Trophoblast cell (in vitro differentiated cells and primary cell): ENCODE data around the gene MFSD2B.
A peak's percentile ranks its signal among the peaks of the same experiment; 100 is the strongest.
"Not testable (repeated sequence)": the region's sequence is repeated elsewhere in the genome, so short reads cannot be mapped to it uniquely, and the experiment has no call there.

Experiments used
- DNase-seq, 2 donors: peaks; one replicate each; pipeline ENCODE4 v3.0.0-alpha.2; 2016
- H2AFZ ChIP-seq: 2 replicates; pipeline ENCODE4 v1.6.1; 2013; ENCODE audit warnings: low read length, moderate library complexity, mild to moderate bottlenecking; ENCODE audit not compliant: insufficient read depth, poor library complexity
- H2AK5ac ChIP-seq: 2 replicates; pipeline ENCODE4 v1.6.1; 2013; ENCODE audit warnings: mild to moderate bottlenecking, low read length
- H2BK120ac ChIP-seq: 2 replicates; pipeline ENCODE4 v1.6.1; 2013; ENCODE audit warnings: low read length, mild to moderate bottlenecking, moderate library complexity; ENCODE audit not compliant: insufficient read depth, poor library complexity
- H2BK12ac ChIP-seq: 2 replicates; pipeline ENCODE4 v1.6.1; 2013; ENCODE audit warnings: mild to moderate bottlenecking, low read length, moderate library complexity
- H2BK5ac ChIP-seq: 2 replicates; pipeline ENCODE4 v1.6.1; 2013; ENCODE audit warnings: low read length, low read depth, moderate library complexity, mild to moderate bottlenecking; ENCODE audit not compliant: poor library complexity
- H3K14ac ChIP-seq: 2 replicates; pipeline ENCODE4 v1.6.1; 2013; ENCODE audit warnings: mild to moderate bottlenecking, low read length
- H3K18ac ChIP-seq: 2 replicates; pipeline ENCODE4 v1.6.1; 2013; ENCODE audit warnings: mild to moderate bottlenecking, low read length
- H3K23ac ChIP-seq: 2 replicates; pipeline ENCODE4 v1.6.1; 2013; ENCODE audit warnings: low read length
- H3K27ac ChIP-seq: 2 replicates; pipeline ENCODE4 v1.5.1; 2013; ENCODE audit warnings: low read depth, mild to moderate bottlenecking, inconsistent platforms, low read length, moderate library complexity
- H3K27me3 ChIP-seq: 2 replicates; pipeline ENCODE4 v1.6.1; 2013; ENCODE audit warnings: inconsistent platforms, mild to moderate bottlenecking, low read length, moderate library complexity; ENCODE audit not compliant: insufficient read depth
- H3K36me3 ChIP-seq, 2 experiments: 1 replicate in 1 of 2; 2 replicates in 1 of 2; pipeline ENCODE4 v1.6.1; 2013; ENCODE audit warnings: low read length in 2 of 2, mild to moderate bottlenecking in 2 of 2, moderate library complexity in 1 of 2; ENCODE audit not compliant: insufficient read depth in 2 of 2, control insufficient read depth in 1 of 2
- H3K4ac ChIP-seq: 2 replicates; pipeline ENCODE4 v1.6.1; 2013; ENCODE audit warnings: low read depth, mild to moderate bottlenecking, low read length, moderate library complexity
- H3K4me1 ChIP-seq, 2 experiments: 1 replicate in 1 of 2; 2 replicates in 1 of 2; pipeline ENCODE4 v1.6.1; 2013; ENCODE audit warnings: low read length in 2 of 2, mild to moderate bottlenecking in 2 of 2, moderate library complexity in 1 of 2; ENCODE audit not compliant: insufficient read depth in 2 of 2, control insufficient read depth in 1 of 2
- H3K4me2 ChIP-seq: 2 replicates; pipeline ENCODE4 v1.6.1; 2013; ENCODE audit warnings: inconsistent platforms, mild to moderate bottlenecking, low read length, moderate library complexity
- H3K4me3 ChIP-seq: 2 replicates; pipeline ENCODE4 v1.5.1; 2013; ENCODE audit warnings: mild to moderate bottlenecking, low read depth, low read length, inconsistent platforms
- H3K79me1 ChIP-seq: one replicate; pipeline ENCODE4 v1.6.1; 2013; ENCODE audit warnings: low read length
- H3K79me2 ChIP-seq: 2 replicates; pipeline ENCODE4 v1.6.1; 2013; ENCODE audit warnings: low read length, mild to moderate bottlenecking; ENCODE audit not compliant: control insufficient read depth, insufficient read depth, poor library complexity
- H3K9ac ChIP-seq: 2 replicates; pipeline ENCODE4 v1.6.1; 2013; ENCODE audit warnings: mild to moderate bottlenecking, low read length
- H3K9me3 ChIP-seq: 2 replicates; pipeline ENCODE4 v1.6.1; 2013; ENCODE audit warnings: low read depth, mild to moderate bottlenecking, control low read depth, inconsistent platforms, low read length; ENCODE audit not compliant: insufficient read depth
- H4K12ac ChIP-seq: 2 replicates; pipeline ENCODE4 v1.6.1; 2013; ENCODE audit warnings: low read depth, mild to moderate bottlenecking, low read length, moderate library complexity
- H4K8ac ChIP-seq: 2 replicates; pipeline ENCODE4 v1.6.1; 2013; ENCODE audit warnings: low read depth, mild to moderate bottlenecking, low read length, moderate library complexity
- H4K91ac ChIP-seq: one replicate; pipeline ENCODE4 v1.6.1; 2013; ENCODE audit warnings: low read depth, mild to moderate bottlenecking, low read length, moderate library complexity
- WGBS: extraction: QIAGEN DNeasy Blood & Tissue Kit; methylation state at CpG from one replicate; pipeline ENCODE4 v1.1.7; 2013; ENCODE audit warnings: missing lambda C conversion rate; ENCODE audit not compliant: insufficient read length, insufficient coverage; ENCODE audit errors: extremely low coverage; 5-methylcytosine and 5-hydroxymethylcytosine counted together

The MFSD2B gene

DNA sequence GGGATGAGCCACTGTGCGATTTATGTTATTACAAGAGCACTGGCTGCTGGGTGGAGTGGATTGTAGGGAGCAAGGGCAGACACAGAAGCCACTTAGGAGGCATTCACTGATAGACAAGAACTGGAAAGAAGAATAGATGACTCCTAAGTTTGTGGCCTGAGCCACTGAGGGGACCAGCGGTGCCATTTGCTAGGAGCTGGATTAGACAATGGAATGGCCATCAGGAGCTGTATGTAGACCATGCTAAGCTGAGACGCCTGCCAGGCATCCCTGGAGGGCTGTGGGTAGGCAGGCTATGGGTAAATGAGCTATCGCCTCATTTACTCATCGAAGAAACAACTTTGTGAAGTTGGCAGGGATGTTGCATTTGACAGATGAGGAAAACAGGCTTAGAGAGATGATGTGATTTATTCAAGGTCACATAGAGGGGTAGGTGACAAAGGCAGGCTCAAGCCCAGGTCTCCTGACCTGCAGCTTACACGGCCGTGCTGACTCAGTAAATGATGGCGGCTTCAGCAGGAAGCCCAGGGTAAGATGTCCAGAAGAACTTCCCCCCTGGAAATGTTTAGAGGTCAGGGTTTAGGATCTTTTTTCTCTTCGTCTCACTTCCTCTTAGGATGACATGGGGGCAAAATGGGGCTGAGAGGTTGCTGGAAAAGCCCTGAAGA lies 2.8 kb downstream of the MFSD2B start:
- Histone ChIP-seq H3K4me3 (no peak overlapping the region), H4K91ac (no peak overlapping the region), H3K14ac (no peak overlapping the region), H2BK12ac (no peak overlapping the region), H3K23ac (no peak overlapping the region), H3K36me3 (no peaks in the 10 kb centered on the region), H3K18ac (no peak overlapping the region), H3K4me2 (no peak overlapping the region), H3K27ac (no peak overlapping the region), H3K4me1 (peaks cover 22 to 29% of the 10 kb centered on the region in 2 experiments), H3K9ac (no peak overlapping the region), H3K9me3 (peaks cover 2% of the 10 kb centered on the region), H4K8ac (no peak overlapping the region), H3K79me1 (peaks cover 15% of the 10 kb centered on the region), H3K27me3 (peaks cover 15% of the 10 kb centered on the region), H2BK5ac (no peak overlapping the region), H3K4ac (no peak overlapping the region), H3K79me2 (peaks cover 6% of the 10 kb centered on the region), H4K12ac (no peak overlapping the region), H2AFZ (no peak overlapping the region), H2BK120ac (no peak overlapping the region), H2AK5ac (peak overlapping the region; percentile 2)
- WGBS = no CpG with 5 or more reads among the region's 9 CpGs
- no peak for DNase-seq

DNA sequence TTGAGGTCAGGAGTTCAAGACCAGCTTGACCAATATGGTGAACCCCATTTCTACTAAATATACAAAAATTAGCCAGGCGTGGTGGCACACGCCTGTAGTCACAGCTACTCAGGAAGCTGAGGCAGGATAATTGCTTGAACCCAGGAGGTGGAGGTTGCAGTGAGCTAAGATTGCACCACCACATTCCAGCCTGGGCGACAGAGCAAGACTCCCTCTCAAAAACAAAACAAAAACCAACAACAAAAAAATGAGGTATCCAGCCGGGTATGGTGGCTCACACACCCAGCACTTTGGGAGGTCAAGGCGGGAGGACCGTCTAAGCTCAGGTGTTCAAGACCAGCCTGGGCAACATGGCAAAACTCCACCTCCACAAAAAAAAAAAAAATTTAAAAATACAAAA lies 5.0 kb downstream of the MFSD2B start:
- peaks cover 15% of the 10 kb centered on the region for H3K79me1 ChIP-seq
- no CpG with 5 or more reads among the region's 6 CpGs for WGBS
- H3K4me1 ChIP-seq = peaks cover 16 to 24% of the 10 kb centered on the region in 2 experiments

DNA sequence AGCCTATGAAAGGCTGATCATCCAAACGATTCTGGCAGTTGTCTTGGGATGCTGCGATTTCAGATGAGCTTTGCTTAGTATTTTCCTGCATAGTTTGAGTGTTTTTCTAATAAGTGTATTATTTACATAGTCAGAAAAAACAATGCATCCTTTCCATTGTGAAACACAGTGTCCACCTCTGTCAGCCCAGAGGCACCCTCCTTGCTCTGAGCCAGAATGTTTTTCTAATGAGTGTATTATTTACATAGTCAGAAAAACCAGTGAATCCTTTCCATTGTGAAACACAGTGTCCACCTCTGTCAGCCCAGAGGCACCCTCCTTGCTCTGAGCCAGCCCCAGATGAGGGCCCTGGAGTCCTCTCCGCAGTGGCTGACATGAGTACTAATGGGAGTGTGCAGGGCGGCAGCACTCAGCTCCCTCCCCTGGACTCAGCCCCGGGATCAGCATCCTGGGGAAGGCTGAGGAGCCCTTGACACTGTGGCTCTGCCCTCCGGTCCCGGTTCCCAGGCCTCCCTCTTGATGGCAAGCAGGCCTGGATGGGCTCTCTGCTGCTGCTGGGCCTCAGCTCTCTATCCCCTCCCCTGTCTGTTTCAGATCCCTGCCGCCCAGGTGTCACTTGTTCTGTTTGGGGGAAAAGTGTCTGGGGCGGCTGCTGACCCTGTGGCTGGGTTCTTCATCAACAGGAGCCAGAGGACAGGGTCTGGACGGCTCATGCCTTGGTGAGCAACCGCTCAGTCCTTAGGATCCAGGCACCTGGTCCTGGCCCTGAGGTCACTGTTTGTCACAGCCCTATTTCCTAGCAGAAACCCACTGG lies 5.9 kb downstream of the MFSD2B start:
- H3K18ac ChIP-seq = no peak overlapping the region
- H3K4me3 ChIP-seq = no peak overlapping the region
- no peak overlapping the region for H2AK5ac ChIP-seq
- DNase-seq = peak; percentile 93
- no peak overlapping the region for H2BK120ac ChIP-seq
- no peaks in the 10 kb centered on the region for H3K9me3 ChIP-seq
- H4K91ac ChIP-seq = peak overlapping the region; percentile 71
- H3K27ac ChIP-seq = peak overlapping the region; percentile 12
- H3K23ac ChIP-seq = no peak overlapping the region
- no peak overlapping the region for H4K8ac ChIP-seq
- peak overlapping the region; percentile 8 for H2BK12ac ChIP-seq
- no peak overlapping the region for H2AFZ ChIP-seq
- no peaks in the 10 kb centered on the region for H3K36me3 ChIP-seq
- H3K9ac ChIP-seq = no peak overlapping the region
- H3K4me1 ChIP-seq = peaks cover 13 to 21% of the 10 kb centered on the region in 2 experiments
- no peak overlapping the region for H3K4me2 ChIP-seq
- H3K4ac ChIP-seq = no peak overlapping the region
- peaks cover 15% of the 10 kb centered on the region for H3K79me1 ChIP-seq
- peaks cover 6% of the 10 kb centered on the region for H3K79me2 ChIP-seq
- no peak overlapping the region for H3K14ac ChIP-seq
- no peaks in the 10 kb centered on the region for H3K27me3 ChIP-seq
- H4K12ac ChIP-seq = no peak overlapping the region
- WGBS = no CpG with 5 or more reads among the region's 11 CpGs
- H2BK5ac ChIP-seq = peak overlapping the region; percentile 6

More for the DNA sequence above, 5.0 kb downstream of the MFSD2B start:
- H2BK120ac ChIP-seq, H4K12ac ChIP-seq, H3K36me3 ChIP-seq, H3K9ac ChIP-seq, H3K27me3 ChIP-seq, H3K4me3 ChIP-seq, H4K8ac ChIP-seq, H2AFZ ChIP-seq, H3K79me2 ChIP-seq, H3K4ac ChIP-seq, H3K27ac ChIP-seq, H3K23ac ChIP-seq, H2AK5ac ChIP-seq, H3K9me3 ChIP-seq, H3K4me2 ChIP-seq, H2BK5ac ChIP-seq, H3K14ac ChIP-seq, H3K18ac ChIP-seq: not testable (repeated sequence)
- peak overlapping the region; percentile 2 for H4K91ac ChIP-seq
- H2BK12ac ChIP-seq = peak overlapping the region; percentile 20
- peak; percentile 55 to 74 for DNase-seq

DNA sequence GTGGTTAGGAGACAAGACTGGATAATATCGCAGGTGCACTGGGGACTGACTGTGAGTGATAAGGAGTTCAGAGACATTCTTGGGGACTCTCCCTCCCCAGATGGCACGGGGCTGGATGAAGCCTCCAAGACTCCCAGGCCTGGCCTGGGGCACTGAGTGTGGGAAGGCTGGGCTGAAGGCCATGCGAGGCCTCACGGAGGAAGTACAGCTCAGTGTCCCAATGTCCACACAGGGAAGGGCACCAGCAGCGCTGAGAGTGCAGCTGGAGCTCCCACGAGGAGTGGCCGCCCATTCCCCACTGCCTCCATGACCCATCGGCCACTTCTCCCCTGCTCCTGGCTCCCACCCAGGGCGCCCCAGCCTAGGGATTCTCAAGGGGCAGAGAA lies 6.5 kb downstream of the MFSD2B start:
- peak overlapping the region; percentile 12 for H3K27ac ChIP-seq
- WGBS = no CpG with 5 or more reads among the region's 9 CpGs

More for the DNA sequence above, 6.5 kb downstream of the MFSD2B start:
- Histone ChIP-seq H3K79me1 (peaks cover 15% of the 10 kb centered on the region), H3K27me3 (no peaks in the 10 kb centered on the region), H3K36me3 (no peaks in the 10 kb centered on the region), H3K4me2 (no peak overlapping the region), H2AFZ (no peak overlapping the region), H3K18ac (peak overlapping the region; percentile 7), H2BK5ac (peak overlapping the region; percentile 2), H3K79me2 (peaks cover 6% of the 10 kb centered on the region), H3K9ac (no peak overlapping the region), H3K23ac (no peak overlapping the region), H3K9me3 (no peaks in the 10 kb centered on the region), H3K4me1 (peaks cover 13 to 21% of the 10 kb centered on the region in 2 experiments), H4K8ac (peak overlapping the region; percentile 1), H4K91ac (peak overlapping the region; percentile 71), H3K4me3 (no peak overlapping the region), H3K4ac (peak overlapping the region; percentile 9), H2BK120ac (peak overlapping the region; percentile 23), H4K12ac (no peak overlapping the region), H3K14ac (peak overlapping the region; percentile 38), H2BK12ac (peak overlapping the region; percentile 38), H2AK5ac (peak overlapping the region; percentile 16)
- DNase-seq = no peak
